Suprapubic skin (tissue), 4 donors: Measurements from ENCODE around the gene EIF4E1B.

Experiments used
- CTCF ChIP-seq, 2 donors: fragments of 200-600 bp in 1 of 2; fragments of 450-650 bp in 1 of 2; sonication (generic) in 1 of 2; IDR thresholded peaks; one replicate each; pipeline ENCODE4 v1.5.1; 2016 to 2019; ENCODE audit warnings: antibody characterized with exemption in 2 of 2, mild to moderate bottlenecking in 1 of 2, moderate library complexity in 1 of 2
- POLR2A ChIP-seq, 2 donors: fragments of 450-650 bp; IDR thresholded peaks; one replicate each; pipeline ENCODE4 v1.6.1; 2017; ENCODE audit warnings: antibody characterized with exemption in 2 of 2, mild to moderate bottlenecking in 2 of 2, moderate library complexity in 2 of 2
- POLR2AphosphoS5 ChIP-seq, 3 donors: sonication (generic); formaldehyde crosslinking; IDR thresholded peaks; one replicate each; pipeline ENCODE4 v1.6.1; 2017; ENCODE audit warnings: antibody characterized with exemption in 3 of 3

GRCh38 chr5:176653401-176654385 is 23.2 kb downstream of the EIF4E1B start:
- no peak for TF ChIP-seq CTCF (IDR thresholded peaks at IDR 0.05)
- TF ChIP-seq POLR2A (IDR thresholded peaks at IDR 0.05): no peak
- TF ChIP-seq POLR2AphosphoS5 (IDR thresholded peaks at IDR 0.05): no peak
